Astrocyte of the spinal cord (primary cell): ENCODE measurements around the gene CREBRF.
A peak's percentile ranks its signal among the peaks of the same experiment; 100 is the strongest.

Experiments
- DNase-seq: peaks from one replicate; pipeline ENCODE4 v3.0.0; 2011; ENCODE audit warnings: low read depth, low spot score
- H3K4me3 ChIP-seq: 2 replicates; pipeline ENCODE4 v1.5.1; 2011; ENCODE audit warnings: low read depth, mild to moderate bottlenecking, low read length, moderate library complexity
- CTCF ChIP-seq: IDR thresholded peaks from 2 replicates; pipeline ENCODE4 v1.5.1; 2012; ENCODE audit warnings: low read depth, mild to moderate bottlenecking, low read length, inconsistent platforms
- in situ Hi-C: cut with HindIII; loops from 2 replicates; pipeline ENCODE4 v1.10.0; 2017; ENCODE audit warnings: low sequenced_read_pairs

CREBRF gene

GRCh38 chr5:173180331-173180730 is 124.2 kb downstream of the CREBRF start:
- H3K4me3 ChIP-seq: no peak overlapping the region
- TF ChIP-seq CTCF: no peak
- DNase-seq: peak; percentile 53
- in situ Hi-C loops: no loop called here

GRCh38 chr5:173187054-173187743 is 131.0 kb downstream of the CREBRF start:
- no peak for TF ChIP-seq CTCF
- no peak overlapping the region for H3K4me3 ChIP-seq
- in situ Hi-C loops: no loop called here
- no peak for DNase-seq

- no peak for TF ChIP-seq CTCF
- H3K4me3 ChIP-seq: no peak overlapping the region
- in situ Hi-C loops: no loop called here
- no peak for DNase-seq
These were observed 132.1 kb downstream of the CREBRF start for GRCh38 chr5:173188280-173188679.
